Measurements from ENCODE around the gene MAST1. TPM values are rescaled to one million over a fixed set of nuclear protein-coding genes. Genes with fewer than 3 reads are reported as not detected.
A peak's percentile ranks its signal among the peaks of the same experiment; 100 is the strongest.

Gene MAST1
- total and polyA plus RNA-seq, 2 donors, result 0.74 to 1.1 TPM

DNA sequence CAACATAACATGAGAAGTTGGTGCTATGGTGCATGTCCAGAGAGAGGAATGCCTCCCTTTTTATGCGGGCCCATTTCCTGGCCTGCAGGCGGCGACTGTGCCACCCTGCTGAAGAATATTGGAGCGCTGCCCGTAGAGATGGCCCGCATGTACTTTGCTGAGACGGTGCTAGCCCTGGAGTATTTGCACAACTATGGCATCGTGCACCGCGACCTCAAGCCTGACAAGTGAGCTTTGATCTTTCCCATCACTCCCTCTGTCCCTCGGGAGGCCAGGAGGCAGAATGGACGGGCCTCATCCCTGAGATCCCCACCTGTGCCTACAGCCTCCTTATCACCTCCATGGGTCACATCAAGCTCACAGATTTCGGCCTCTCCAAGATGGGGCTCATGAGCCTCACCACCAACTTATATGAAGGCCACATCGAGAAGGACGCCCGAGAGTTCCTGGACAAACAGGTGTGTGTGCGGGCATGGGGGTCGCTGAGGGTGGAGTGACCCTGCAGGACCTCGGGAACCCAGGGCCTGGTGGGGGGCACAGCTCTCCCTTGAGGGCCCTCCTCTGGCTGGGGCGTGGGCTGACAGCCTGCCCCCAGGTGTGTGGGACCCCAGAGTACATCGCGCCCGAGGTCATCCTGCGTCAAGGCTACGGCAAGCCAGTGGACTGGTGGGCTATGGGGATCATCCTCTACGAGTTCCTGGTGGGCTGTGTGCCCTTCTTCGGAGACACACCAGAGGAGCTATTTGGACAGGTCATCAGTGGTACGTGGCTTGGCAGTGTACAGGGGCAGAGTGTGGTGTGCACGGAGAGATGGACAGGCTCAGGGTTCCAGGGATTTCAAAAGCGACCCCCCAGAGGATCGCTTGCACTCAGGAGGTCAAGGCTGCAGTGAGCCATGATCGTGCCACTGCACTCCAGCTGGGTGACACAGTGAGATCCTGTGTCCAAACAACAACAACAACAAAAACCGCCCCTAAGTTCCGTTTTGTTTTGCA lies 26.7 kb downstream of the MAST1 start:
- no peaks in the 10 kb centered on the region for H3K4me1 ChIP-seq (ENCODE audit: insufficient read depth)
- H3K27ac ChIP-seq (ENCODE audit: low read depth), result no peak overlapping the region
- no peaks in the 10 kb centered on the region for H3K36me3 ChIP-seq (ENCODE audit: insufficient read depth)
- DNase-seq (ENCODE audit: extremely low spot score), result no peak
- H3K4me3 ChIP-seq (ENCODE audit: low read depth, low read length), result no peak overlapping the region
- WGBS, result 89% methylated on average over 34 of the region's 34 CpGs

DNA sequence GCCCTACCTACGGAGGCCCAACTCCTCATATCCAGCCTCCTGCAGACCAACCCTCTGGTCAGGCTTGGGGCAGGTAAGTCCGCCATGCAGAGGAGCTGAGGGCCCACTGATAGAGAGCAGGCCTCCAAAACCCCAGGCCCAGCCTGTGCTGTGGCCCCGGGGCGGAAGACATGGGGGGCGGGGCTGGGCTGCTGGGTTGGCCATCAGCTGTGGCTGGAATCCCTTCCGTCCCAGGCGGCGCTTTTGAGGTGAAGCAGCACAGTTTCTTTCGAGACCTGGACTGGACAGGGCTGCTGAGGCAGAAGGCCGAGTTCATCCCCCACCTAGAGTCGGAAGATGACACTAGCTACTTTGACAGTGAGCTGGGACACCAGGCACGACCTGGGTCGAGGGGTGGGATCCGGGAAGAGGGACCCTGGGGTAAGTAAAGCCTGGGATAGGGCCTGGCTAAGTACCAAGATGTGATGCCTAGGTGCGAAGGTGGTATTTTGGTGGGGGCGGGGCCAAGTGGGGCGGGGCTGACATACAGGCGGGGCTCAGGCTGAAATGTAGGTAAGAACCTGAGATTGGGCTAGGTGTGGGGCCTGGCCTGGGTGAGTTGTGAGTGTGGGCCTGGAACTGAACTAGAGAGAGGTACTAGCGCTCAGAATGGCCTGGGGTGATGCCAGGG lies 27.6 kb downstream of the MAST1 start:
- Histone ChIP-seq H3K4me3 (ENCODE audit: low read depth, low read length) (no peak overlapping the region), H3K36me3 (ENCODE audit: insufficient read depth) (no peaks in the 10 kb centered on the region), H3K27ac (ENCODE audit: low read depth) (no peak overlapping the region), H3K4me1 (ENCODE audit: insufficient read depth) (no peaks in the 10 kb centered on the region)
- WGBS, result 79% methylated on average over 19 of the region's 19 CpGs
- DNase-seq (ENCODE audit: extremely low spot score), result no peak

DNA sequence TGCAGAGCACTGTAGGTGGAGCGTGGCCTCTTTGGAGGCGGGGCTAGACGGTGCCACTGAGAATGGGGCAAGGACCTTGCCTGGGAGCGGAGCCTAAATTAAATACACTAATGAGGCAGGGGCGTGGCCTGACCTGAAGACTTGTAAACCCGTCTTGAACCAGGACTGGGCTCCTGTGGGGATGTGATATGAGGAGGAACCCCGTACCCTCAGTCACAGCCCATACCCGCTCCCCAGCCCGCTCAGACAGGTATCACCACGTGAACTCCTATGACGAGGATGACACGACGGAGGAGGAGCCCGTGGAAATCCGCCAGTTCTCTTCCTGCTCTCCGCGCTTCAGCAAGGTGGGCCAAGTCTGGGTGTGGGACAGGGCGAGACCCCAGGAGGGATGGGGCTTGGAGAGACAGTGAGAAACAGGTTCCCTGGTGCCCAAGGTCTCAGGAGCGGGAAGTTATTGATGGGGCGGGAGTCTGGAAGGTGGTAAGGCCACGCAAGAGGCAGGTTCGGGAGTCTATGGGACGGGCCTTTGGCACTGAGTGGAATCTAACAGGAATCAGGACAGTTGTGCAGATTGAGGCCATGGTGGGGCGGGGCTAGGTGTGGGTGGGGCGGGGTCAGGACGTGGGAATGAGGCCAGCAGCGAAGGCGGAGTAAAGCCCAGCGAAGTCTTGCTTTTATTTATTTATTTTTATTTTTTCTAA lies 28.3 kb downstream of the MAST1 start:
- Histone ChIP-seq H3K27ac (ENCODE audit: low read depth) (no peak overlapping the region), H3K4me1 (ENCODE audit: insufficient read depth) (no peaks in the 10 kb centered on the region), H3K36me3 (ENCODE audit: insufficient read depth) (no peaks in the 10 kb centered on the region), H3K4me3 (ENCODE audit: low read depth, low read length) (no peak overlapping the region)
- WGBS, result 87% methylated on average over 29 of the region's 29 CpGs
- no peak for DNase-seq (ENCODE audit: extremely low spot score)

DNA sequence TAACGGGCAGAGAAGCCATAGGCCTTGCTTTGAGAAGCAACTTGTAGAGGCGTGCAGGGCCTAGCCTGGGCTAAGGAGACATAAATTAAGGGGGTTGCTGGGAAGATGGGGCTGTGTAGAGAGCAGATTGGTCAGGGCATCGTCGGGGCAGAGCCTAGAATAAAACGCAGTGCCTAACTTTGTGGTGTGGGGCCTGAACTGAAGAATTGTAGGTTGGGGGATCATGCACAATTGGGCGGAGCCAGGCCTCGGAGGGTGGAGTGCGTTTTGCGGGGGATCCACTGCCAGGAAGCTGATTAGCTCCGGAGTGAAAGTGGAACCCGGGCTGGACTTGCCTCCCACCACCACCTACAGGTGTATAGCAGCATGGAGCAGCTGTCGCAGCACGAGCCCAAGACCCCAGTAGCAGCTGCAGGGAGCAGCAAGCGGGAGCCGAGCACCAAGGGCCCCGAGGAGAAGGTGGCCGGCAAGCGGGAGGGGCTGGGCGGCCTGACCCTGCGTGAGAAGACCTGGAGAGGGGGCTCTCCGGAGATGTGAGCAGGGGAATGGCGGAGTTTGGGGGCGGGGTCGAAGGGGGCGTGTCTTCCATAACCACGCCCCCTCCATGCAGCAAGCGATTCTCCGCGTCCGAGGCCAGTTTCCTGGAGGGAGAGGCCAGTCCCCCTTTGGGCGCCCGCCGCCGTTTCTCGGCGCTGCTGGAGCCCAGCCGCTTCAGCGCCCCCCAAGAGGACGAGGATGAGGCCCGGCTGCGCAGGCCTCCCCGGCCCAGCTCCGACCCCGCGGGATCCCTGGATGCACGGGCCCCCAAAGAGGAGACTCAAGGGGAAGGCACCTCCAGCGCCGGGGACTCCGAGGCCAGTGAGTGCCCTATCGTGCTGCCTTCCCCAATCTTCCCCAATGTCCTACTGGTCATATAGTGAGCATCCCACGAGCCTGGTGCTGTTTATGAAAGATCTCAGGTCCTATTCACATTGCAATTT lies 29.1 kb downstream of the MAST1 start:
- DNase-seq (ENCODE audit: extremely low spot score), result no peak
- Histone ChIP-seq H3K36me3 (ENCODE audit: insufficient read depth) (no peaks in the 10 kb centered on the region), H3K27ac (ENCODE audit: low read depth) (no peak overlapping the region), H3K4me1 (ENCODE audit: insufficient read depth) (no peaks in the 10 kb centered on the region), H3K4me3 (ENCODE audit: low read depth, low read length) (no peak overlapping the region)
- WGBS, result 8% methylated on average over 51 of the region's 51 CpGs

DNA sequence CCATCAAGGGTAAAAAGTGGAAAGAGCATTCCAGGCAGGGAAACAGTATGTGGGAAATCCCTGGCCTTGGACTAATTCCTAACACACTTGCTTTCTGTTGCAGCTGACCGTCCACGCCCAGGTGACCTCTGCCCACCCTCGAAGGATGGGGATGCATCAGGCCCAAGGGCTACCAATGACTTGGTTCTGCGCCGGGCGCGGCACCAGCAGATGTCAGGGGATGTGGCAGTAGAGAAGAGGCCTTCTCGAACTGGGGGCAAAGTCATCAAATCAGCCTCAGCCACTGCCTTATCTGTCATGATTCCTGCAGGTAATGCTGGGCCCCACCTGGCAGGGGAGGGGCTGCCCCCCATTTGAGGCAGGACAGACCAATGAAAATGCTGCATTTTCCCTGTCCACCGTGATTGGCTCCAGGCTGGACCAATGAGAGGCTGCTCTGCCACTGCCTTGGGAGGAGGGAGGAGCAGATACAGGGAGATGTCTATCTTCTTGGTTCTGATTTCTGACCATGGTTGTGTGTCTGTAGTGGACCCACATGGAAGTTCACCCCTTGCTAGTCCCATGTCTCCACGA lies 30.3 kb downstream of the MAST1 start:
- 94% methylated on average over 10 of the region's 10 CpGs for WGBS
- no peaks in the 10 kb centered on the region for H3K36me3 ChIP-seq (ENCODE audit: insufficient read depth)
- H3K4me1 ChIP-seq (ENCODE audit: insufficient read depth), result no peaks in the 10 kb centered on the region
- no peak overlapping the region for H3K27ac ChIP-seq (ENCODE audit: low read depth)
- no peak for DNase-seq (ENCODE audit: extremely low spot score)
- no peak overlapping the region for H3K4me3 ChIP-seq (ENCODE audit: low read depth, low read length)

DNA sequence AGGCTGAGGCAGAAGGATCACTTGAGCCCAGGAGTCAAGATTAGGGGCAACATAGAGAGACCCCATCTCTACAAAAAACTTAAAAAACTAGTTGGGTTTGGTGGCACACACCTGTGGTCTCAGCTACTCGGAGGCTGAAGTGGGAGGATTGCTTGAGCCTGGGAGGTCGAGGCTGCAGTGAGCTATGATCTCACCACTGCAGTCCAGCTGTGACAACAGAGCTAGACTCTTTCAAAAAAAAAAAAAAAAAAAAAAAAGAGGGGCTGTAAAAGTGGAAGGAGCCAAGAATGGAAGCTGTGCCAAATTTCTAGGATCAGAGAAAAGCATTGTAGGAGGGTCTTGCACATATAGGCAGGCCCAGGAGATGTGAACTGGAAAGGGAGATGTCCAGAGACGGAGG lies 33.4 kb downstream of the MAST1 start:
- Histone ChIP-seq H3K27ac (ENCODE audit: low read depth) (no peak overlapping the region), H3K36me3 (ENCODE audit: insufficient read depth) (no peaks in the 10 kb centered on the region), H3K4me1 (ENCODE audit: insufficient read depth) (no peaks in the 10 kb centered on the region), H3K4me3 (ENCODE audit: low read depth, low read length) (no peak overlapping the region)
- DNase-seq (ENCODE audit: extremely low spot score), result no peak
- 75% methylated on average over 3 of the region's 3 CpGs for whole genome bisulfite sequencing

DNA sequence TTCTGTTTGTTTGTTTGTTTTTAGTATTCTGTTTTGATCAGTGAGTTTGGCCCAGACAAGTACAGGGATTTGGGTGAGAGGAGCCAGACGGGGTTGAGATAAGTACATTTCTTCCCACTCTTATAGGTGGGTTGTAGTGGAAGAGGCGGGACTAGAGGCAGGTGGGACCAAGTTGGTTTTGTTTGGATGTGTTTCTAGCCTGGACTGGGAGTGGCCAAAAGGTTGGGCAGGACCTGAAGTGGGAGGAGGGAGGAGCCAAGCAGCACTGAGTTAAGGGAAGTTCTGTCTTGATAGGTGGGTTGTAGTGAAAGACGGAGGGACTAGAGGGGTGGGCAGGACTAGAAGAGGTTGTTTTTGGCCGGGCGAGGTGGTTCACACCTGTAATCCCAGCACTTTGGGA lies 33.9 kb downstream of the MAST1 start:
- no peaks in the 10 kb centered on the region for H3K4me1 ChIP-seq (ENCODE audit: insufficient read depth)
- H3K27ac ChIP-seq (ENCODE audit: low read depth), result no peak overlapping the region
- H3K36me3 ChIP-seq (ENCODE audit: insufficient read depth), result no peaks in the 10 kb centered on the region
- WGBS, result 88% methylated on average over 5 of the region's 5 CpGs
- no peak for DNase-seq (ENCODE audit: extremely low spot score)
- H3K4me3 ChIP-seq (ENCODE audit: low read depth, low read length), result no peak overlapping the region

DNA sequence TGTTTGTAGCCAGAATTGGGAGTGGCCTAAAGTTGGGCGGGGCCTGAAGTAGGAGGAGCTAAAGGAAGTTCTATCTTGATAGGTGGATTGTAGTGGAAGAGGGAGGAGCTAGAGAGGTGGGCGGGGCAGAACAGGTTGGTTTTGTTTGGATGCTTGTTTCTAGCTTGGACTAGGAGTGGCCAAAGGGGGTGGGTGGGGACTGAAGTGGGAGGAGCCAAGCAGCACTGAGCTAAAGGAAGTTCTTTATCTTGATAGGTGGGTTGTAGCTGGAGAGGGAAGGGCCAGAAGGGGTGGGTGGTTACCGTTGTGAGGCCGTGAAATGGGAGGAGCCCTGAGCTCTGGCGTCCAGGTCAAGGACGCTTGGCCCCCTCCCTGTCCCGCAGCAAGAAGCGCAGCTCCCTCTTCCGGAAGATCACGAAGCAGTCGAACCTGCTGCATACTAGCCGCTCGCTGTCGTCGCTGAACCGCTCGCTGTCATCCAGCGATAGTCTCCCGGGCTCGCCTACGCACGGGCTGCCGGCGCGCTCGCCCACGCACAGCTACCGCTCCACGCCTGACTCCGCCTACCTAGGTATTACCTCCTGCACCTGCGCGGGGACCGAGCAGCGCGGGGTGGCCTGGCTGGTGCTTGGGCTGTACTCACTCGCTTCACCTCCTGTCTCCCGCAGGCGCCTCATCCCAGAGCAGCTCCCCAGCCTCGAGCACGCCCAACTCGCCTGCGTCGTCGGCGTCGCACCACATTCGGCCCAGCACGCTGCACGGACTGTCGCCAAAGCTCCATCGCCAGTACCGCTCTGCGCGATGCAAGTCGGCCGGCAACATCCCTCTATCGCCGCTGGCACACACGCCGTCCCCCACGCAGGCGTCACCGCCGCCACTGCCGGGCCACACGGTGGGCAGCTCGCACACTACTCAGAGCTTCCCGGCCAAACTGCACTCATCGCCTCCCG lies 34.9 kb downstream of the MAST1 start:
- 53% methylated on average over 70 of the region's 70 CpGs for WGBS
- no peaks in the 10 kb centered on the region for H3K4me1 ChIP-seq (ENCODE audit: insufficient read depth)
- no peak overlapping the region for H3K27ac ChIP-seq (ENCODE audit: low read depth)
- no peaks in the 10 kb centered on the region for H3K36me3 ChIP-seq (ENCODE audit: insufficient read depth)
- DNase-seq (ENCODE audit: extremely low spot score), result no peak
- no peak overlapping the region for H3K4me3 ChIP-seq (ENCODE audit: low read depth, low read length)

DNA sequence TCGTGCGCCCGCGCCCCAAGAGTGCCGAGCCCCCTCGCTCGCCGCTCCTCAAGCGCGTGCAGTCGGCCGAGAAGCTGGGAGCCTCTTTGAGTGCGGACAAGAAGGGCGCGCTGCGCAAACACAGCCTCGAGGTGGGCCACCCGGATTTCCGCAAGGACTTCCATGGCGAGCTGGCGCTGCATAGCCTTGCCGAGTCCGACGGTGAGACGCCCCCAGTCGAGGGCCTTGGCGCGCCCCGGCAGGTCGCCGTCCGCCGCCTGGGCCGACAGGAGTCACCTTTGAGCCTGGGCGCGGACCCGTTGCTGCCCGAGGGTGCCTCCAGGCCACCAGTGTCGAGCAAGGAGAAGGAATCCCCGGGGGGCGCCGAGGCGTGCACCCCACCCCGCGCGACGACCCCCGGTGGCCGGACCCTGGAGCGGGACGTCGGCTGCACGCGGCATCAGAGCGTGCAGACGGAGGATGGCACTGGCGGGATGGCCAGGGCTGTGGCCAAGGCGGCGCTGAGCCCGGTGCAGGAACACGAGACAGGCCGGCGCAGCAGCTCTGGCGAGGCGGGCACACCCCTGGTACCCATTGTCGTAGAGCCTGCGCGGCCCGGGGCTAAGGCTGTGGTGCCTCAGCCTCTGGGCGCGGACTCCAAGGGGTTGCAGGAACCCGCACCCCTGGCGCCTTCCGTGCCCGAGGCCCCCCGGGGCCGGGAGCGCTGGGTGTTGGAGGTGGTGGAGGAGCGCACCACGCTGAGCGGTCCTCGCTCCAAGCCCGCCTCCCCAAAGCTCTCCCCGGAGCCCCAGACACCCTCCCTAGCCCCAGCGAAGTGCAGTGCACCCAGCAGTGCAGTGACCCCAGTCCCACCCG lies 35.8 kb downstream of the MAST1 start:
- Histone ChIP-seq H3K4me1 (ENCODE audit: insufficient read depth) (no peaks in the 10 kb centered on the region), H3K27ac (ENCODE audit: low read depth) (no peak overlapping the region), H3K36me3 (ENCODE audit: insufficient read depth) (no peaks in the 10 kb centered on the region), H3K4me3 (ENCODE audit: low read depth, low read length) (no peak overlapping the region)
- no peak for DNase-seq (ENCODE audit: extremely low spot score)
- WGBS, result 89% methylated on average over 86 of the region's 86 CpGs

DNA sequence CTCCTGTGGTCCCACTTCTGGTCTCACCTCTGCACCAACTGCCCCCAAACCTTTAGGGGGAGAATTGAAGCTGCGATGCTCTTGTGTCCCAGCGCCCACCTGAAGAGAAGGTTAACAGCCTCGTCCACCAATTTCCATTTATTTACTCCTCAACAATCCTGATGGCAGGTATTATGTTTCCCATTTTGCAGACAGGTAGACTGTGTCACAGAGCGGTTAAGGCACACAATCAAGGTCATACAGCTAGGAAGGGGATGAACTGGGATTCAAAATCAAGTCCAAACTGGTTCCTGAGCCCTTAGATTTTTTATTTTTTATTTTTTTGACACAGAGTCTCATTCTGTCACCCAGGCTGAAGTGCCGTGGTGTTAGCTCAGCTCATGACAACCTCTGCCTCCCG lies 36.8 kb downstream of the MAST1 start:
- WGBS, result 95% methylated on average over 6 of the region's 6 CpGs
- Histone ChIP-seq H3K4me3 (ENCODE audit: low read depth, low read length) (no peak overlapping the region), H3K36me3 (ENCODE audit: insufficient read depth) (no peaks in the 10 kb centered on the region), H3K27ac (ENCODE audit: low read depth) (no peak overlapping the region), H3K4me1 (ENCODE audit: insufficient read depth) (no peaks in the 10 kb centered on the region)
- DNase-seq (ENCODE audit: extremely low spot score), result no peak

DNA sequence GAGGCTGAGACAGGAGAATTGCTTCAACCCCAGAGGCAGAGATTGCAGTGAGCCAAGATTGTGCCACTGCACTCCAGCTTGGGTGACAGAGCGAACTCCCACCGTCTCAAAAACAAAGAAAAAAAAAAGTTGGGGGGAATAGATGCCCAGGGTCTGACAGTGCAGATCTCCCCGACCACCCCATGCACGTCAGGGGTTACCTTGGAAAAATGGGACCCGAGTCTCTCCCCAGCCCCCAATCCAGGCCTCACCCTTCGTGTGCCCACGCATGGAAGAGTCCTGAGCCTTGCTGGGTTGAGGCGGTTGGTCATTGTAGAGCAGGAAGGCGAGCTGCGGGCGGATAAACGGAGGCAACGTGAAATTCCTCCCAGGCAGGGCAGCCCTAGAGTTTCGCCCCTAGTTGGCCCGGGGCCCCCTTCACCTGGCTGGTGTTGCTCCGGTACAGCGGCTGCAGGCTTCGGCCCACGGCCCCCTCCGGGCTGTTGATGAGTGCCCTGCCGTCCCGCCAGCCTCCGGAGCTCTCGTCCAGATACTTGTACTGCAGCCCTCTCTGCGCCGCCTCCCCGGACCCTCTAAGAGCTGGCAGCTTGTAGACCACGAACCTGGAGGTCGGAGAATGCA lies 42.3 kb downstream of the MAST1 start:
- peak overlapping the region; percentile 81 for H3K27ac ChIP-seq (ENCODE audit: low read depth)
- DNase-seq (ENCODE audit: extremely low spot score), result no peak
- H3K36me3 ChIP-seq (ENCODE audit: insufficient read depth), result no peaks in the 10 kb centered on the region
- peak overlapping the region; percentile 76 for H3K4me3 ChIP-seq (ENCODE audit: low read depth, low read length)
- WGBS, result 13% methylated on average over 29 of the region's 29 CpGs
- no peaks in the 10 kb centered on the region for H3K4me1 ChIP-seq (ENCODE audit: insufficient read depth)
